HepG2 (cell line): ENCODE results near the gene EPHA3. TPM values are rescaled to one million over a fixed set of nuclear protein-coding genes. Genes with fewer than 3 reads are reported as not detected.

Experiments used
- ATAC-seq: fragments of 200-7000 bp; cut with Tn5 transposase; 3 replicates; pipeline ENCODE4 v1.9.1; 2020; ENCODE audit warnings: mild to moderate bottlenecking, moderate library complexity
- BruUV-seq: library from RNA; stranded (reverse); fragments of 400-500 nt; replicated peaks from 2 replicates; lab custom pipeline; 2021; lab: Mats Ljungman, UMichigan
- CTCF ChIA-PET: fragments of 300-600 bp; formaldehyde crosslinking; extraction: SDS; loops from one replicate; lab custom pipeline; 2021; ENCODE audit warnings: low total read pairs, inconsistent platforms, low intra/inter-chr PET ratio; lab: Yijun Ruan, JAX
- POLR2A ChIA-PET: fragments of 350-600 bp; sonication (Branson Sonifier 250); formaldehyde crosslinking; loops from one replicate; lab custom pipeline; 2020; ENCODE audit warnings: antibody characterized with exemption, inconsistent platforms; lab: Yijun Ruan, JAX
- DNase-seq: peaks from one replicate; pipeline ENCODE4 v3.0.0-alpha.2; 2015; ENCODE audit warnings: low spot score
- FAIRE-seq: peaks from 3 replicates; lab custom pipeline; 2011; peaks lifted over from hg19 to GRCh38; lab: Jason Lieb, UNC
- H2AFZ ChIP-seq: one replicate; pipeline ENCODE4 v1.6.1; 2011; ENCODE audit warnings: low read length, inconsistent platforms
- H3K27ac ChIP-seq: fragments of 300-600 bp; 3 replicates; pipeline ENCODE4 v1.8.0; 2011; ENCODE audit warnings: mixed run types, mild to moderate bottlenecking, mixed read lengths, low read length, inconsistent platforms; ENCODE audit not compliant: insufficient read depth; ENCODE audit errors: extremely low read length
- H3K27me3 ChIP-seq, 2 experiments: fragments of 200-600 bp in 1 of 2; 2 replicates in 1 of 2; 3 replicates in 1 of 2; pipeline versions ENCODE4 v1.6.0 to v1.8.0; 2011; ENCODE audit warnings: low read length in 2 of 2, mild to moderate bottlenecking in 2 of 2, moderate library complexity in 2 of 2, inconsistent platforms in 1 of 2; ENCODE audit not compliant: insufficient read depth in 2 of 2, control insufficient read depth in 1 of 2
- H3K36me3 ChIP-seq, 2 experiments: fragments of 200-600 bp in 1 of 2; replicated peaks in 1 of 2; 2 replicates in 1 of 2; 3 replicates in 1 of 2; pipeline versions ENCODE4 v1.5.1 to v1.8.0; 2011; ENCODE audit warnings: low read length in 2 of 2, inconsistent platforms in 1 of 2; ENCODE audit not compliant: insufficient read depth in 2 of 2, control insufficient read depth in 1 of 2
- H3K4me1 ChIP-seq: 2 replicates; pipeline ENCODE4 v1.5.1; 2012; ENCODE audit warnings: low read length, inconsistent platforms; ENCODE audit not compliant: insufficient read depth
- H3K4me2 ChIP-seq: 2 replicates; pipeline ENCODE4 v1.6.0; 2011; ENCODE audit warnings: low read depth, low read length, inconsistent platforms
- H3K4me3 ChIP-seq, 3 experiments: fragments of 200-600 bp in 1 of 3; sonication (generic), shearing (Covaris generic) in 1 of 3; replicated peaks in 1 of 3; 2 replicates each; pipeline ENCODE4 v1.5.1; 2011 to 2016; ENCODE audit warnings: low read length in 3 of 3, inconsistent platforms in 2 of 3, low read depth in 2 of 3, mild to moderate bottlenecking in 2 of 3, control low read depth in 1 of 3, mixed read lengths in 1 of 3; ENCODE audit not compliant: insufficient read depth in 1 of 3
- H3K79me2 ChIP-seq: one replicate; pipeline ENCODE4 v1.6.1; 2011; ENCODE audit warnings: low read length, inconsistent platforms; ENCODE audit not compliant: insufficient read depth
- H3K9ac ChIP-seq: 2 replicates; pipeline ENCODE4 v1.6.0; 2011; ENCODE audit warnings: mild to moderate bottlenecking, low read depth, low read length, inconsistent platforms; ENCODE audit not compliant: insufficient read depth
- H3K9me3 ChIP-seq: 2 replicates; pipeline ENCODE4 v1.5.1; 2012; ENCODE audit warnings: mild to moderate bottlenecking, low read length
- H4K20me1 ChIP-seq: 2 replicates; pipeline ENCODE4 v1.6.0; 2011; ENCODE audit warnings: inconsistent platforms, mild to moderate bottlenecking, low read length, moderate library complexity; ENCODE audit not compliant: insufficient read depth
- ZNF468 ChIP-seq: sonication (generic); formaldehyde crosslinking; IDR thresholded peaks from 2 replicates; pipeline ENCODE4 v1.8.0; 2022; ENCODE audit warnings: mild to moderate bottlenecking, moderate library complexity, missing genetic modification reagents
- ZNF816 ChIP-seq: sonication (generic); formaldehyde crosslinking; IDR thresholded peaks from 2 replicates; pipeline ENCODE4 v1.8.0; 2022; ENCODE audit warnings: missing genetic modification reagents, mild to moderate bottlenecking, borderline replicate concordance
- WGBS: methylation state at CpG from one replicate; pipeline ENCODE4 v1.1.6; 2017; ENCODE audit warnings: low lambda C conversion rate; 5-methylcytosine and 5-hydroxymethylcytosine counted together
- in situ Hi-C: cut with HindIII; loops from 2 replicates; pipeline ENCODE4 v1.10.0; 2017; ENCODE audit warnings: low pct_unique_long_range_greater_than_20kb; ENCODE audit not compliant: extremely low pct_ligation_motif_present
- intact Hi-C: fragments of 100-400 bp; cut with micrococcal nuclease; formaldehyde crosslinking; loops from one replicate; pipeline ENCODE4 v1.10.0; 2022; ENCODE audit not compliant: unreplicated experiment
- polyA plus RNA-seq, 8 experiments: library from polyadenylated mRNA; depleted of rRNA in 3 of 8; stranded (reverse) in 7 of 8; unstranded in 1 of 8; fragments of >200 nt; fragmentation: Illumina TruSeq in 4 of 8; extraction: Trizol in 4 of 8; gene quantifications; 2 replicates each; pipeline versions ENCODE4 v1.2.1 to v1.2.3, GENCODE V29; 2011 to 2016; ENCODE audit warnings: low read depth in 4 of 8, missing spikeins in 1 of 8, mixed read lengths in 1 of 8; ENCODE audit not compliant: insufficient read depth in 1 of 8
- total RNA-seq, 5 experiments: library from RNA; depleted of rRNA; stranded (reverse); fragments of >200 nt; fragmentation: Illumina TruSeq; extraction: Trizol; gene quantifications; 2 replicates each; pipeline ENCODE4 v1.2.3, GENCODE V29; 2016; ENCODE audit warnings: low read depth in 1 of 5
- TF ChIP-seq, protein P1 (sequence below): IDR thresholded peaks from 2 replicates; pipeline ENCODE4 v1.6.1; 2016; ENCODE audit warnings: control low read depth

The EPHA3 gene
- total and polyA plus RNA-seq, 2 of the 13 experiments (the other 11 are each of a cell fraction or from before 2014, with no cell fraction given): 0.01 TPM; not detected in 1

DNA sequence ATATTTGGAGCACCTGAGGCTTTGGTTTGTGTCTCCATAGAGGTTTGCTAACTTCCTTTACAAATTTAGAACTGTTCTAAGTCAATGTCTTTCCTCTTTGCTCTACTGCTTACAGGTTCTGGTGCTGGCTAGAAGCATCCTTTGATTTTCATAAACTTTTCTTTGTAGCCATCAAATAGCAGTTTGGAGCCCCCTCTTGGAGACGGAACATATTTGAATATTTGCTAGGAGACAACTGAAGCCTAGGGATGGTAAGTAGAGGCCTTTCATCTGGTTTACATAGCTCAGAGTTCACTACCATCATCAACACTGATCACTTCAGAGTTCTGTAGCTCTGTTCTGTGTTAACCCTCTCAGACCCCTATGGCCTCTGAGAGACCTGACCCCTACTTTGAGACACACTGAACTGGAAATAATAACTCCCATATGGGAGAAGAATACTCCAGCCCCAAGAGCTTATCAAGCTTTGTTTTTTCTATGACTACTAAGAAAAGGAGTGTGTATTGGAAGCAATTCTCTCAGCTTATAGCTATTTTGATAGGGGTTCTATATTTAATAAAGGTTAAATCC, 420.4 kb downstream of the EPHA3 start:
- no peak for FAIRE-seq
- Histone ChIP-seq H3K4me1 (no peaks in the 10 kb centered on the region), H2AFZ (no peak overlapping the region), H3K9ac (no peak overlapping the region), H3K4me2 (no peak overlapping the region), H4K20me1 (no peaks in the 10 kb centered on the region), H3K9me3 (no peaks in the 10 kb centered on the region), H3K36me3 (no peaks in the 10 kb centered on the region), H3K4me3 (no peak overlapping the region), H3K79me2 (no peaks in the 10 kb centered on the region), H3K27me3 (no peaks in the 10 kb centered on the region), H3K27ac (no peak overlapping the region)
- ATAC-seq: no peak
- intact Hi-C loops: no loop called here
- TF ChIP-seq, protein P1, sequence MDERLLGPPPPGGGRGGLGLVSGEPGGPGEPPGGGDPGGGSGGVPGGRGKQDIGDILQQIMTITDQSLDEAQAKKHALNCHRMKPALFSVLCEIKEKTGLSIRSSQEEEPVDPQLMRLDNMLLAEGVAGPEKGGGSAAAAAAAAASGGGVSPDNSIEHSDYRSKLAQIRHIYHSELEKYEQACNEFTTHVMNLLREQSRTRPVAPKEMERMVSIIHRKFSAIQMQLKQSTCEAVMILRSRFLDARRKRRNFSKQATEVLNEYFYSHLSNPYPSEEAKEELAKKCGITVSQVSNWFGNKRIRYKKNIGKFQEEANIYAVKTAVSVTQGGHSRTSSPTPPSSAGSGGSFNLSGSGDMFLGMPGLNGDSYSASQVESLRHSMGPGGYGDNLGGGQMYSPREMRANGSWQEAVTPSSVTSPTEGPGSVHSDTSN: no peak
- no peak for TF ChIP-seq ZNF468
- TF ChIP-seq ZNF816 (CRISPR knock-in tag): no peak
- no peak for DNase-seq
- 0% methylated on average over 1 of the region's 1 CpG for WGBS
- in situ Hi-C loops: no loop called here
- POLR2A ChIA-PET: no interaction called here
- CTCF ChIA-PET: no interaction called here
- no TSS peak for BruUV-seq
